ENCODE measurements around the gene RIMS4. TPM values are rescaled to one million over a fixed set of nuclear protein-coding genes. Genes with fewer than 3 reads are reported as not detected.

The RIMS4 gene
- total RNA-seq, 1 donor from 2014 or later, result not detected

DNA sequence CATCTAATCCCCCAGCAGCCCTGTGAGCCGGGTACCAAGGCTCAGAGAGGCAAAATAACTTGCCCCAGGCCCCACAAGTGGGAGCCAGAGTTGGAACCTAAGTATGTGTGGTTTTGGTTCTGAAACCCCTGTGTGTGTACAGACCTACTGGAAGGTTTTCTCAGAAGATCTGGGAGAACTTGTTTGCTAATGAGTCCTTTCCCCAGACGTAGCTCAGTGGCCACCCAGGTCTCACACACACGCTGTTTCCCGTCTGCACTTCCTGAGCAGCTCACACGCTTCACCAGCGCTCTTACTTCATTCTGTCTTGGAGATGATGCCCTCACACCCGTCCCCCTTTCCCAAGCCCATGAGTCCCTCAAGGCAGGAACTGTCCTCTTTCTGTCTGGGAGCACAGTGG lies 87.0 kb downstream of the RIMS4 start:
- no peak for DNase-seq (ENCODE audit: low read depth, low spot score)

DNA sequence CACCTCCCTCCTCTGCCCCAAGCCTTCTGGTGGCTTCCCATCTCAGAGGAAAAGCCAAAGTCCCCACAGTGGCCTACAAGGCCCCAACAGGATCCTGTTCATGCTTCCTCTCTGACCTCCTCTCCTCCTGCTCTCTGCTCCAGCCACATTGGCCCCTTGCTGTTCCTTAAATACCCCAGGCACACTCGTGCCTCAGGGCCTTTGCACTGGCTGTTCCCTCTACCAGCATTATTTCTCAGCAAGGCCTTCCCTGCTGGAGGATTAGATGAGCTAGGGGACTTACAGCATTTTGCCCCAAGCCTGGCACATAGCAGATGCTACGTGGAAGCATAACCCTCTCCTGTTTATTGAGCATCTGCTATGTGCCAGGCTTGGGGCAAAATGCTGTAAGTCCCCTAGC lies 87.4 kb downstream of the RIMS4 start:
- DNase-seq (ENCODE audit: low read depth, low spot score), result no peak

GRCh38 chr20:44721785-44722054 lies 88.6 kb downstream of the RIMS4 start:
- DNase-seq (ENCODE audit: low read depth, low spot score), result no peak

GRCh38 chr20:44720997-44721784 lies 89.2 kb downstream of the RIMS4 start:
- no peak for DNase-seq (ENCODE audit: low read depth, low spot score)

DNA sequence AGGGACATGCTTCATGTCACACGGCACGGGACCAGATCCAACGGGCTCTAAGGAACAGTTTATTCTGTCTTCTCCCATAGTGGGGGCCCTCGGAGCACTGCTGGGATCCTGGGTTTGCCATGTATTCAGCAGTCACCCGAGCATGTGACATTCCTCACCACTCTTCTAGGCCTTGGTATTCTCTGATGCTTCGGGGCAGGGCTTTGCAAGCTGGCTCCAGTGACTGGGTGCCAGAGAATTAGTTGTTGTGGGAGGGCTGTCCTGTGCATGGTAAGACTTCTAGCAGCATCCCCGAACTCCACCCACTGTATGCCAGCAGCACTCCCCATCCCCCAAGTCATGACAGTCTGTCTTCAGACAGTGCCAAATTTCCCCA lies 89.7 kb downstream of the RIMS4 start:
- no peak for DNase-seq (ENCODE audit: low read depth, low spot score)

DNA sequence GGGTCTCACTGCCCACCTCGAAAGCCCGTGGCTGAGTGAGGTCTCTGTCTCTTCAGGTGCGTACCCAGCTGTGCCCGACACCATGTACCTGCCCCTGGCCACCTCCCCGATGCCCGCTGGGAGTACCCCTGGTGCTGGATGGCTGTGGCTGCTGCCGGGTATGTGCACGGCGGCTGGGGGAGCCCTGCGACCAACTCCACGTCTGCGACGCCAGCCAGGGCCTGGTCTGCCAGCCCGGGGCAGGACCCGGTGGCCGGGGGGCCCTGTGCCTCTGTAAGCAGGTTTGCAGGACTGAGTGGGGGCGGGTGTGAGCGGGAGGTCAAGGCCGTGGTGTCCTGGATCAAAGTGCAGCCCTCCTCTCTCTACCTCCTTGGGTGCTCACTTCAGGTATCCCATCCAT lies 90.5 kb downstream of the RIMS4 start:
- DNase-seq (ENCODE audit: low read depth, low spot score), result no peak

DNA sequence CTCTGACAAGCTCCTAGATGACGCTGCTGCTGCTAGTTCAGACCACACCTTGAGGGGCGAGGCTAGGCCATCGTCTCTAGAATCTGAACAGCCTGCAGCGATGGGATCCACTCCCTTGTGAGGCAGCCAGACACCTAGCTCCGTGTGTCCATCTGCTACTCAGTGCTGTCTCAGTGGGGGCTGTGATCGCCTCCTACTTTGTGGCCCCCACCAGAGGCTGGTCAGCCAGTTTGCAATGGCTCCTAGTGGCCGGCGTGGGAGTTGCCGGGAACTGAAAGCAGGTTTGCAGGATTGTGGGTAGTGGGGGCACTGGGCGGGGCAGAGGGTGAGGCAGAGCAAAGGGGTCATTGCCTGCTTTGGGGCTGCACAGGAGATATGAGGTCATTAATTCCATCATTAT lies 92.4 kb downstream of the RIMS4 start:
- DNase-seq (ENCODE audit: low read depth, low spot score), result no peak

GRCh38 chr20:44716309-44717106 lies 93.8 kb downstream of the RIMS4 start:
- no peak for DNase-seq (ENCODE audit: low read depth, low spot score)

GRCh38 chr20:44715499-44716308 lies 94.6 kb downstream of the RIMS4 start:
- no peak for DNase-seq (ENCODE audit: low read depth, low spot score)

GRCh38 chr20:44714701-44715498 lies 95.4 kb downstream of the RIMS4 start, which contains the start of gene CCN5:
Gene CCN5, plus strand, starts transcription at chr20:44715369. Its CDS starts 22 bp downstream, at chr20:44715391.
- DNase-seq (ENCODE audit: low read depth, low spot score), result no peak

GRCh38 chr20:44714102-44714700 lies 96.1 kb downstream of the RIMS4 start:
- no peak for DNase-seq (ENCODE audit: low read depth, low spot score)

DNA sequence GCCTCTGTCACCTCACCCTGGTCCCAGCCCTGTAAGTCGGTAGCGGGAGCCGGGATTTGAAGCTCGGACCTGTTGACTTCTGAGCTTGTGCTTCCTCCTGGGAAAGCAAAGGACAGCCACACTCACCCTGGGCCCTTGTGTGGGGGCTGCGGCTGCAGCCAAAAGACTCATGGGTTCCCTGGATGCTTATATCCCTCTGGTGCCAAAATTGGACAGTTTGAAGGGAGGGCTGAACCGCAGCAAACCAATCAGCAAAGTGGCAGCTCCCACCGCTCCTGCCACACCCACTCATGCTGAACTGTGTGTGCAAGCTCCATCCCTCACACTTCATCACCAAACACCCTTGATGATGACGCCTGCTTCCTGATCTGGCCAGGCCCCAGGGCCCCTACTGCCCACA lies 99.1 kb downstream of the RIMS4 start:
- no peak for DNase-seq (ENCODE audit: low read depth, low spot score)

DNA sequence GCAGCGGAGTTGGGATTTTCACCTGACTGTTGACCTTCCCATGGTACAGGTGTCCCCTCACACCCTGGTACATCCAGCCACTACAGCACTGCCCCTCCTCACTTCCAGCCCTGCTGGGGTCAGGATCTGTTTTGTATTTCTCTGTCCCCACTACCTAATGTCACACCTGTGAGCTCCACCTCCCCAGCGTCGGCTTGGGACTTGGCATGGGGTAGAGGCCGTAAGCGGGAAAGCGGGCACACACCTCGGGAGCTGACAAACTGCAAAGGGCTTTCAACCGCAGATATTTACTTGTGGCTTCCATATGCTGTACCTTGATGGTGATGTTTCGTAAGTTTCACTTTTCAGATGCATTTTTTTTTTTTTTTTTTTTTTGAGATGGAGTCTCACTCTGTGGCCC lies 100.5 kb downstream of the RIMS4 start:
- DNase-seq (ENCODE audit: low read depth, low spot score), result no peak

GRCh38 chr20:44709380-44709779 lies 101.0 kb downstream of the RIMS4 start:
- no peak for DNase-seq (ENCODE audit: low read depth, low spot score)

DNA sequence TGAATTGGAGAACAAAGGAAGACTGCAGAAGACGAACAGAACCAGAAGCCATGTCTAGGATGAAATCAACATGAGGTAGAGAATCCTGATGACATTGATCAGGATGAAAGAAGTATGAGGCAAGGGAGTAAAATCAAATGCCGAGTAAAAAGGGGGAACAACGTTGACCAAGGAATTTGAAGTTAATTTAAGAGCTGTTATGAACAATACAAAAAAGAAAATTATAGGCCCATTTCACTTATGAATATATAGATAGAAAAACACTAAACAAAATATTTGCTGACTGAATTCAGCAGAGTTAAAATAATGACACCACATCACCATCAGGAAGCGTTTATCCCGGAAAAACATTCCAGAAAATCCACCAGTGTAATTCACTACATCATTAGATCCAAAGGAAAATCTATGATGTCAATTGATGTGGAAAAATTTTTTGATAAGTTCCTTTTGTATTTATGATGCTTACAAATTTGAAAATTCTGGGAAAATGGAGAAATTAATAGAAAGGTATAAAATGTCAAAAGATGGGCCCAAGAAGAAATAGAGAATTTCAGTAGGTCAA lies 103.2 kb downstream of the RIMS4 start:
- DNase-seq (ENCODE audit: low read depth, low spot score), result no peak

DNA sequence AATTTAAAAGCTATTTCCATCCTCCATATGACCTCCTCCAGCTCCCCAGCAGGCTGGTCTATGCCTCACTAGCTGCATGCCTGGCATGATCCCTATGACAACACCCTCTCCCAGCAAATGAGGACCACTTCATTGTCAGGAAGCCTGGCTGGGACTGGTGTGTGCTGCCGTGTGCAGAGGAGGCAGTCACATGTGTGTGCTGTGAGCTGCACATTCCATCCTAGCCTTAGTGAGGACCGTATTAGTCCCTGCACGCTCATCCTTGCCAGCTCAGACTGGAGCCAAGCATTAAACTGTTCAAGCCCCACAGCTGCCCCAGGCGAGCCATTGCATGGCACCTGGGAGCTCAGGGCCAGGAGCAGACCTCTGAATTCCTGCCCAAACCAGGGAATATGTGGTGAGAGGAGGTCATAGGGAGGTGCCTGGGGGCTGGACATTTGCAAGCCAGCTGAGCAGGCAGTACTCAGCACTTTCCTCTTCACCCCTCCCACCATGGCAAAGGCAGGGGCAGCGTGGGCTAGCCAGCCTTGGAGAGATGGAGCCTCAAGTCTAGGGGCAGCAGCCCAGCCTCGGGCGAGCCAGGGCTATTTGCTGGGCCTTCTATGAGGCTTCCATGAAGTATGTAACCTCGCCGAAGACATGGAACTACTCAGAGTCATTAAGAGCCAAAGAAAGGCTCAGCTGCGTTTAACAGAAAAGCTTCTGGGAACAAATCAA lies 103.9 kb downstream of the RIMS4 start:
- no peak for DNase-seq (ENCODE audit: low read depth, low spot score)

DNA sequence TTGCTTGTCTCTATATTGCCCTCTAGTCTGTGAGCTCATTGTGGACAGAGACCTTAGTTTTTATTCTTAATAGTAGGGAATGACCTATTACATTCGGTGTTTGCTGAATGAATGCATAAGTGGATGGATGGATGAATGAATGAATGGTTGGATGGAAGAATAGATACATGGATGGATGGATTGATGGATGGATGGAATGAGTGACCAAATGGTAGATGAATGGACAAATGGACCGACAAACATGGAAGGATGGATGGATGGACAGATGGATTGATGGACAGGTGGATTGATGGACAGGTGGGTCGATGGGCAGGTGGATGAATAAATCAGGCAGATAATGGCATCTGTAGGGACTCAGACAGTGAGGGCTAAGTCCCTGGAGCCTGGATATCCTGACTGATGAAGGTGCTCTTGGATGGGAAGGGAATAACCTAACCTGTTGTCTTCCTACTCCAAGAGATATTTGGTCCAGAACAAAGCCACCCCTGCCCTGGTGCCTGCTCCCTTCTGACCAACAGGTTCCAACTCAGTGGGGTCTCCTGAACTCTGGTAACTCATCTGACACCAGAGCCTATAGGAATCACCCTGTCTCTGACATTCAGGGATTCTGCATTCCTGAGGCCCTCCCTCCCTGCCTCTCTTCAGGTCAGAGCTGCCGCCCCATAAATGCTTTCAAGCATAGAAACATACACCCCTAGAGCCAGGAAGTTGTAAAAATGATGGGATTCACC lies 104.8 kb downstream of the RIMS4 start:
- DNase-seq (ENCODE audit: low read depth, low spot score), result no peak

- no peak for DNase-seq (ENCODE audit: low read depth, low spot score)
Measured at GRCh38 chr20:44704551-44704971, 105.8 kb downstream of the RIMS4 start.

- no peak for DNase-seq (ENCODE audit: low read depth, low spot score)
Measured at GRCh38 chr20:44703956-44704488, 106.3 kb downstream of the RIMS4 start.

Measured in pulmonary artery endothelial cell (primary cell).